H1 (cell line): ENCODE measurements around the gene CIROP. TPM values are rescaled to one million over a fixed set of nuclear protein-coding genes. Genes with fewer than 3 reads are reported as not detected.

ENCODE experiments used
- CTCF ChIA-PET: fragments of 300-600 bp; sonication (Branson Sonifier 250); formaldehyde crosslinking; loops from one replicate; lab custom pipeline; 2021; ENCODE audit not compliant: partially characterized antibody; lab: Charles Lee
- POLR2A ChIA-PET: fragments of 300-600 bp; sonication (Branson Sonifier 250); formaldehyde crosslinking; loops from one replicate; lab custom pipeline; 2021; ENCODE audit warnings: inconsistent platforms; ENCODE audit not compliant: partially characterized antibody; lab: Charles Lee
- DNase-seq, 2 experiments: peaks; one replicate each; pipeline versions ENCODE4 v3.0.0 to v3.0.0-alpha.2; 2010 to 2022; ENCODE audit warnings: low spot score in 2 of 2, low read depth in 1 of 2, mixed read lengths in 1 of 2
- FAIRE-seq: peaks from 2 replicates; lab custom pipeline; 2011; peaks lifted over from hg19 to GRCh38; lab: Jason Lieb, UNC
- H2AFZ ChIP-seq: 2 replicates; pipeline ENCODE4 v1.8.1; 2012; ENCODE audit warnings: low read length, inconsistent platforms
- H2AK5ac ChIP-seq: 2 replicates; pipeline ENCODE4 v1.6.1; 2013; ENCODE audit warnings: low read depth, low read length
- H2BK120ac ChIP-seq: replicated peaks from 2 replicates; pipeline ENCODE3; 2013; ENCODE audit warnings: low read depth, low read length, inconsistent platforms
- H2BK12ac ChIP-seq: 2 replicates; pipeline ENCODE4 v1.6.1; 2013; ENCODE audit warnings: low read depth, low read length
- H2BK15ac ChIP-seq: 2 replicates; pipeline ENCODE4 v1.6.1; 2013; ENCODE audit warnings: low read length
- H2BK20ac ChIP-seq: 2 replicates; pipeline ENCODE4 v1.6.1; 2013; ENCODE audit warnings: low read length
- H2BK5ac ChIP-seq: 2 replicates; pipeline ENCODE4 v1.6.1; 2013; ENCODE audit warnings: low read depth, low read length
- H3K14ac ChIP-seq: 2 replicates; pipeline ENCODE4 v1.6.1; 2013; ENCODE audit warnings: inconsistent platforms; ENCODE audit not compliant: insufficient read length
- H3K18ac ChIP-seq: 2 replicates; pipeline ENCODE4 v1.6.1; 2013; ENCODE audit warnings: low read length; ENCODE audit errors: extremely low read depth
- H3K23ac ChIP-seq: 2 replicates; pipeline ENCODE4 v1.6.1; 2013; ENCODE audit warnings: inconsistent platforms; ENCODE audit not compliant: insufficient read length
- H3K23me2 ChIP-seq: 2 replicates; pipeline ENCODE4 v1.6.1; 2013; ENCODE audit warnings: low read depth, low read length
- H3K27ac ChIP-seq: 2 replicates; pipeline ENCODE4 v1.6.1; 2011; ENCODE audit warnings: low read depth, low read length, inconsistent platforms
- H3K27me3 ChIP-seq, 4 experiments: replicated peaks in 1 of 4; 1 replicate in 1 of 4; 2 replicates in 3 of 4; pipeline versions ENCODE4 v1.6.1 to v1.8.1; 2011 to 2013; ENCODE audit warnings: low read length in 3 of 4, mild to moderate bottlenecking in 3 of 4, inconsistent platforms in 2 of 4, mixed read lengths in 2 of 4, moderate library complexity in 1 of 4; ENCODE audit not compliant: control insufficient read depth in 3 of 4, insufficient read depth in 3 of 4; ENCODE audit errors: extremely low read depth in 1 of 4
- H3K36me3 ChIP-seq, 4 experiments: 2 replicates each; pipeline versions ENCODE4 v1.6.1 to v1.8.1; 2011 to 2013; ENCODE audit warnings: mild to moderate bottlenecking in 4 of 4, low read length in 3 of 4, moderate library complexity in 2 of 4, control low read depth in 1 of 4, inconsistent platforms in 1 of 4; ENCODE audit not compliant: insufficient read depth in 4 of 4, control insufficient read depth in 2 of 4
- H3K4ac ChIP-seq: replicated peaks from 2 replicates; pipeline ENCODE3; 2013; ENCODE audit warnings: low read length, low read depth, mixed read lengths, inconsistent platforms; ENCODE audit not compliant: insufficient read length
- H3K4me1 ChIP-seq, 4 experiments: replicated peaks in 1 of 4; 1 replicate in 1 of 4; 2 replicates in 3 of 4; pipeline versions ENCODE4 v1.6.1 to v1.8.1; 2011 to 2013; ENCODE audit warnings: low read length in 3 of 4, inconsistent platforms in 2 of 4, mixed read lengths in 1 of 4; ENCODE audit not compliant: insufficient read depth in 4 of 4, control insufficient read depth in 3 of 4
- H3K4me2 ChIP-seq, 2 experiments: 2 replicates each; pipeline versions ENCODE4 v1.6.1 to v1.8.1; 2011 to 2013; ENCODE audit warnings: low read depth in 2 of 2, low read length in 2 of 2, control low read depth in 1 of 2, inconsistent platforms in 1 of 2, mild to moderate bottlenecking in 1 of 2; ENCODE audit not compliant: insufficient read depth in 1 of 2
- H3K4me3 ChIP-seq, 4 experiments: fragments of 200-600, 300-600 bp in 1 of 4; sonication (generic), shearing (Covaris generic), sonication (Bioruptor Twin) in 1 of 4; 2 replicates each; pipeline versions ENCODE4 v1.5.1 to v1.8.1; 2011 to 2016; ENCODE audit warnings: low read length in 4 of 4, low read depth in 3 of 4, control low read depth in 2 of 4, inconsistent platforms in 2 of 4, mild to moderate bottlenecking in 2 of 4, mixed read lengths in 1 of 4, moderate library complexity in 1 of 4; ENCODE audit not compliant: insufficient read depth in 2 of 4; ENCODE audit errors: extremely low read depth in 1 of 4
- H3K56ac ChIP-seq: replicated peaks from 2 replicates; pipeline ENCODE3; 2013; ENCODE audit warnings: low read depth, mild to moderate bottlenecking, mixed read lengths, low read length, inconsistent platforms; ENCODE audit not compliant: insufficient read length
- H3K79me1 ChIP-seq: 2 replicates; pipeline ENCODE4 v1.6.1; 2013; ENCODE audit warnings: low read depth, low read length, control low read depth
- H3K79me2 ChIP-seq, 2 experiments: 2 replicates each; pipeline versions ENCODE4 v1.6.1 to v1.8.1; 2012 to 2013; ENCODE audit warnings: low read length in 2 of 2, mild to moderate bottlenecking in 2 of 2, inconsistent platforms in 1 of 2; ENCODE audit not compliant: insufficient read depth in 2 of 2, control insufficient read depth in 1 of 2
- H3K9ac ChIP-seq, 4 experiments: replicated peaks in 1 of 4; 1 replicate in 1 of 4; 2 replicates in 3 of 4; pipeline versions ENCODE4 v1.6.1 to v1.8.1; 2011 to 2013; ENCODE audit warnings: low read depth in 3 of 4, low read length in 3 of 4, control low read depth in 2 of 4, mild to moderate bottlenecking in 2 of 4, moderate library complexity in 2 of 4, inconsistent platforms in 1 of 4; ENCODE audit errors: extremely low read depth in 1 of 4
- H3K9me3 ChIP-seq, 2 experiments: 2 replicates each; pipeline versions ENCODE4 v1.6.1 to v1.8.1; 2012 to 2013; ENCODE audit warnings: mild to moderate bottlenecking in 2 of 2, moderate library complexity in 2 of 2, control low read depth in 1 of 2, inconsistent platforms in 1 of 2, low read depth in 1 of 2, low read length in 1 of 2, mixed read lengths in 1 of 2; ENCODE audit not compliant: insufficient read depth in 2 of 2
- H4K20me1 ChIP-seq, 2 experiments: replicated peaks in 1 of 2; 2 replicates each; pipeline versions ENCODE3 to v1.8.1; 2011 to 2013; ENCODE audit warnings: inconsistent platforms in 2 of 2, low read length in 2 of 2, mild to moderate bottlenecking in 1 of 2; ENCODE audit not compliant: insufficient read depth in 2 of 2, control insufficient read depth in 1 of 2
- H4K5ac ChIP-seq: 2 replicates; pipeline ENCODE4 v1.6.1; 2013; ENCODE audit warnings: low read length, low read depth, mixed read lengths, inconsistent platforms; ENCODE audit not compliant: insufficient read length
- H4K8ac ChIP-seq: 2 replicates; pipeline ENCODE4 v1.8.0; 2013; ENCODE audit warnings: mild to moderate bottlenecking, moderate library complexity, low read length, inconsistent platforms; ENCODE audit not compliant: insufficient read depth; ENCODE audit errors: extremely low read depth
- H4K91ac ChIP-seq: replicated peaks from 2 replicates; pipeline ENCODE3; 2013; ENCODE audit warnings: low read length, mixed read lengths, inconsistent platforms; ENCODE audit not compliant: insufficient read length
- ATF3 ChIP-seq: IDR thresholded peaks from 2 replicates; pipeline ENCODE4 v1.6.1; 2011; ENCODE audit warnings: low read depth, mild to moderate bottlenecking, low read length; ENCODE audit not compliant: insufficient read depth
- CBX5 ChIP-seq: fragments of 300-800, 300-1000 bp; sonication (generic); IDR thresholded peaks from 2 replicates; pipeline ENCODE4 v1.7.1; 2016; ENCODE audit warnings: antibody characterized with exemption, low read length, low read depth
- HDAC2 ChIP-seq, 2 experiments: fragments of 300-600 bp in 1 of 2; sonication (generic) in 1 of 2; IDR thresholded peaks; 2 replicates each; pipeline ENCODE4 v1.6.1; 2011 to 2012; ENCODE audit warnings: low read depth in 2 of 2, low read length in 2 of 2, mild to moderate bottlenecking in 2 of 2, moderate library complexity in 2 of 2, borderline replicate concordance in 1 of 2, inconsistent platforms in 1 of 2
- KDM1A ChIP-seq: fragments of 200-600, 300-600 bp; sonication (generic); IDR thresholded peaks from 2 replicates; pipeline ENCODE4 v1.7.1; 2016; ENCODE audit warnings: mild to moderate bottlenecking, low read length, borderline replicate concordance
- KDM5A ChIP-seq: fragments of 200-600 bp; IDR thresholded peaks from 2 replicates; pipeline ENCODE4 v1.7.1; 2012; ENCODE audit warnings: mild to moderate bottlenecking, low read length, inconsistent platforms, mixed read lengths
- POLR2AphosphoS5 ChIP-seq: IDR thresholded peaks from 2 replicates; pipeline ENCODE4 v1.6.1; 2011; ENCODE audit warnings: low read depth, low read length
- TEAD4 ChIP-seq: IDR thresholded peaks from 2 replicates; pipeline ENCODE4 v1.6.1; 2012; ENCODE audit warnings: low read depth, low read length, inconsistent platforms, mixed read lengths
- USF2 ChIP-seq: IDR thresholded peaks from 2 replicates; pipeline ENCODE4 v1.6.1; 2011; ENCODE audit warnings: low read length, improper control_type of control experiment
- ZNF274 ChIP-seq: IDR thresholded peaks from 2 replicates; pipeline ENCODE4 v1.7.0; 2012; ENCODE audit warnings: low read length, borderline replicate concordance; ENCODE audit errors: extremely low read depth
- WGBS, 2 experiments: shearing (Covaris generic) in 1 of 2; methylation state at CpG; one replicate each; pipeline versions ENCODE4 v1.1.6 to v1.1.7; 2013 to 2015; ENCODE audit warnings: low lambda C conversion rate in 2 of 2, mixed read lengths in 2 of 2, inconsistent platforms in 1 of 2, low coverage in 1 of 2, missing lambda C conversion rate in 1 of 2; ENCODE audit not compliant: insufficient replicate concordance in 2 of 2, insufficient coverage in 1 of 2, insufficient read length in 1 of 2; ENCODE audit errors: extremely low coverage in 1 of 2, missing lambda C conversion rate in 1 of 2; 5-methylcytosine and 5-hydroxymethylcytosine counted together
- polyA plus RNA-seq, 7 experiments: library from polyadenylated mRNA; depleted of rRNA in 3 of 7; stranded (reverse) in 5 of 7; unstranded in 2 of 7; fragments of >200 nt in 5 of 7; fragments of 200-250 nt in 2 of 7; gene quantifications; 1 replicate in 5 of 7; 2 replicates in 1 of 7; 4 replicates in 1 of 7; pipeline versions ENCODE4 v1.2.1 to v1.2.3, GENCODE V29; 2011 to 2013; ENCODE audit warnings: missing spikeins in 2 of 7, mixed read lengths in 2 of 7
- total RNA-seq: library from RNA; stranded (reverse); fragmentation: NEBNext Ultra II Directional; extraction: Animal tissue kit (Norgen Biotek cat#: 25700); gene quantifications from 2 replicates; pipeline ENCODE4 v1.2.1, GENCODE V29; 2021

CIROP gene
- total and polyA plus RNA-seq, 2 of the 8 experiments (the other 6 are each of a cell fraction or from before 2014, with no cell fraction given): 0.06 TPM; not detected in 1

DNA sequence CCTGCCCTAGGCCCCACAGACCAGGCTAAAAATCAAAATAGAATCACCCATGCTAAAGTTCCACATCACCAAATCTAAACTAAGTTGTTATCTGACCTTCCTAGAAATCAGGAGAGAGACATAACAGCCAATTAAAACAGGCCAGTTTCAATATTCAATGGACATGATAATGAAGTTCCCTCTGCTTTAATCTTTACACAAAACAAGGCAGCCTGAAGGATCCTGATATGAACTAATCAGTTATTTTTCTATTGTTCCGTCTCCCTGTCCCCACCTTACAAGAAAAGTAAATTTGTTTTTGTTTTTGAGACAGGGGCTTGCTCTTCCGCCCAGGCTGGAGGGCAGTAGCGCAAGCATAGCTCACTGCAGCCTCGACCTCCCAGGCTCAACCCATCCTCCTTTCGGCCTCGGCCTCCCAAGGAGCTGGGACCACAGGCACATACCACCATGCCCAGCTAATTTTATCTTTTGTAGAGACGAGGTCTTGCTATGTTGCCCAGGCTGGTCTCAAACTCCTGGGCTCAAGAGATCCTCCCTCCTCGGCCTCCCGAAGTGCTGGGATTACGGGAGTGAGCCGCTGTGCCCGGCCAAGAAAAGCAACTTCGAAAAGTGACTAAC lies 19.7 kb upstream of the CIROP start:
- peaks cover 11 to 29% (median 16%) of the 10 kb centered on the region in 4 experiments for H3K36me3 ChIP-seq
- no peak overlapping the region for H2BK120ac ChIP-seq
- POLR2A ChIA-PET: interaction anchor here (0.7 to 3.1 kb wide), 8 partner anchors 12 to 1319 kb away, joined by 3 to 9 read pairs (median 4); no protein-coding TSS in a partner anchor
- no peaks in the 10 kb centered on the region for H3K9me3 ChIP-seq
- no peak overlapping the region for H2BK15ac ChIP-seq
- H3K23ac ChIP-seq: no peak overlapping the region
- FAIRE-seq (no peak), DNase-seq (no peak)
- WGBS, 2 experiments: 94% methylated on average over 13 of the region's 13 CpGs; no CpG with 5 or more reads in 1 of the 2 experiments
- H4K8ac ChIP-seq: no peak overlapping the region
- H3K27ac ChIP-seq: no peak overlapping the region
- CTCF ChIA-PET: interaction anchor here (1.0 to 11.8 kb wide), 8 partner anchors 29 to 140 kb away, joined by 3 to 290 read pairs (median 6); partner anchors contain the start of genes ACIN1, C14orf119 and SLC7A8
- H3K23me2 ChIP-seq: no peaks in the 10 kb centered on the region
- H3K14ac ChIP-seq: no peak overlapping the region
- no peak overlapping the region for H4K5ac ChIP-seq
- H2AK5ac ChIP-seq: no peak overlapping the region
- no peak overlapping the region for H3K56ac ChIP-seq
- H3K4me1 ChIP-seq: peaks cover 0 to 11% (median 5%) of the 10 kb centered on the region in 4 experiments; a peak in 5 of 7 replicates
- H3K79me2 ChIP-seq: no peaks in the 10 kb centered on the region
- H3K4ac ChIP-seq: no peak overlapping the region
- no peak overlapping the region for H2BK5ac ChIP-seq
- no peak overlapping the region for H2BK20ac ChIP-seq
- H3K27me3 ChIP-seq: no peaks in the 10 kb centered on the region
- H3K9ac ChIP-seq: no peak overlapping the region
- H4K20me1 ChIP-seq: peaks cover 0 to 2% of the 10 kb centered on the region in 2 experiments
- TF ChIP-seq KDM1A (no peak), ATF3 (no peak), ZNF274 (no peak), CBX5 (no peak), KDM5A (no peak), TEAD4 (no peak), USF2 (no peak), HDAC2 (IDR thresholded peaks at IDR 0.05; ENCODE audit: borderline replicate concordance in 1 of 2, low read depth in 2 of 2, low read length in 2 of 2) (no peak), POLR2AphosphoS5 (0 out of 2 replicates have a peak, but pooled peaks have one; percentile 32)
- no peak overlapping the region for H3K4me3 ChIP-seq
- H3K4me2 ChIP-seq: no peak overlapping the region
- no peak overlapping the region for H4K91ac ChIP-seq
- no peak overlapping the region for H2AFZ ChIP-seq
- no peak overlapping the region for H3K18ac ChIP-seq
- H2BK12ac ChIP-seq: no peak overlapping the region; the same call in 1 of the 2 replicates
- H3K79me1 ChIP-seq: no peaks in the 10 kb centered on the region
